WTC11 (cell line): ENCODE data around the gene GPR153. TPM values are rescaled to one million over a fixed set of nuclear protein-coding genes. Genes with fewer than 3 reads are reported as not detected.

ENCODE experiments used
- ATAC-seq: fragments of 200-7000 bp; cut with Tn5 transposase; 2 replicates; pipeline ENCODE4 v1.10.0; 2021; ENCODE audit warnings: mild to moderate bottlenecking, moderate library complexity
- CTCF ChIA-PET: fragments of 300-600 bp; sonication (Branson Sonifier 250); formaldehyde crosslinking; loops from one replicate; lab custom pipeline; 2021; ENCODE audit warnings: antibody characterized with exemption; lab: Charles Lee
- POLR2A ChIA-PET: fragments of 350-600 bp; sonication (Branson Sonifier 250); formaldehyde crosslinking; loops from one replicate; lab custom pipeline; 2021; ENCODE audit warnings: antibody characterized with exemption; lab: Charles Lee
- DNase-seq: peaks from one replicate; pipeline ENCODE4 v3.0.0; 2021; ENCODE audit warnings: low spot score
- H3K27ac Mint-ChIP-seq: 2 replicates; pipeline ENCODE4 v1.8.0; 2021; ENCODE audit warnings: mixed read lengths
- H3K27me3 Mint-ChIP-seq: 2 replicates; pipeline ENCODE4 v1.8.0; 2021; ENCODE audit warnings: low read depth, mild to moderate bottlenecking, moderate library complexity, mixed read lengths
- H3K36me3 Mint-ChIP-seq: 2 replicates; pipeline ENCODE4 v1.8.0; 2021; ENCODE audit warnings: mixed read lengths
- H3K4me1 Mint-ChIP-seq: 2 replicates; pipeline ENCODE4 v1.8.0; 2022; ENCODE audit warnings: mixed read lengths
- H3K4me3 Mint-ChIP-seq: 2 replicates; pipeline ENCODE4 v1.8.0; 2021; ENCODE audit warnings: mild to moderate bottlenecking, moderate library complexity, mixed read lengths
- H3K9me3 Mint-ChIP-seq: 2 replicates; pipeline ENCODE4 v1.8.0; 2021; ENCODE audit warnings: mixed read lengths
- CDX4 ChIP-seq: fragments of 250-450 bp; sonication (Bioruptor Pico); IDR thresholded peaks from 2 replicates; pipeline ENCODE4 v1.9.0; 2021; ENCODE audit warnings: moderate library complexity, mild to moderate bottlenecking, inconsistent platforms, borderline replicate concordance
- E2F5 ChIP-seq: sonication (generic); formaldehyde crosslinking; IDR thresholded peaks from 2 replicates; pipeline ENCODE4 v1.8.1; 2022; ENCODE audit warnings: mild to moderate bottlenecking, moderate library complexity, missing genetic modification reagents
- FOXJ3 ChIP-seq: sonication (generic); formaldehyde crosslinking; IDR thresholded peaks from 2 replicates; pipeline ENCODE4 v1.9.0; 2021; ENCODE audit warnings: missing genetic modification reagents, mild to moderate bottlenecking, borderline replicate concordance
- FOXK1 ChIP-seq: sonication (generic); formaldehyde crosslinking; IDR thresholded peaks from 2 replicates; pipeline ENCODE4 v1.8.0; 2022; ENCODE audit warnings: mild to moderate bottlenecking, moderate library complexity, missing genetic modification reagents
- FOXP4 ChIP-seq: sonication (generic); formaldehyde crosslinking; IDR thresholded peaks from 2 replicates; pipeline ENCODE4 v1.8.0; 2022; ENCODE audit warnings: mild to moderate bottlenecking, missing genetic modification reagents
- GRHL2 ChIP-seq: fragments of 250-450 bp; sonication (Bioruptor Pico); IDR thresholded peaks from 2 replicates; pipeline ENCODE4 v1.8.0; 2022; ENCODE audit warnings: mild to moderate bottlenecking, moderate library complexity; ENCODE audit not compliant: insufficient replicate concordance, severe bottlenecking
- IRF1 ChIP-seq: sonication (generic); formaldehyde crosslinking; IDR thresholded peaks from 2 replicates; pipeline ENCODE4 v1.8.0; 2023; ENCODE audit warnings: missing genetic modification reagents
- JAZF1 ChIP-seq: fragments of 250-450 bp; sonication (Bioruptor Pico); IDR thresholded peaks from 2 replicates; pipeline ENCODE4 v1.9.0; 2021; ENCODE audit warnings: moderate library complexity, mild to moderate bottlenecking, inconsistent platforms
- NFYB ChIP-seq: sonication (generic); formaldehyde crosslinking; conservative IDR thresholded peaks from 2 replicates; pipeline ENCODE4 v1.8.0; 2022; ENCODE audit warnings: low read depth, missing genetic modification reagents
- NR2C2 ChIP-seq: sonication (generic); formaldehyde crosslinking; IDR thresholded peaks from 2 replicates; pipeline ENCODE4 v1.8.0; 2022; ENCODE audit warnings: mild to moderate bottlenecking, missing genetic modification reagents
- NR3C1 ChIP-seq: sonication (generic); formaldehyde crosslinking; conservative IDR thresholded peaks from 2 replicates; pipeline ENCODE4 v1.8.1; 2023; ENCODE audit warnings: low read depth, mild to moderate bottlenecking, missing genetic modification reagents
- PREB ChIP-seq: sonication (generic); formaldehyde crosslinking; IDR thresholded peaks from 2 replicates; pipeline ENCODE4 v1.8.1; 2022; ENCODE audit warnings: mild to moderate bottlenecking, missing genetic modification reagents, moderate library complexity, borderline replicate concordance
- USF2 ChIP-seq: sonication (generic); formaldehyde crosslinking; IDR thresholded peaks from 2 replicates; pipeline ENCODE4 v1.8.1; 2023; ENCODE audit warnings: mild to moderate bottlenecking, missing genetic modification reagents, moderate library complexity
- ZBTB21 ChIP-seq: sonication (generic); formaldehyde crosslinking; IDR thresholded peaks from 2 replicates; pipeline ENCODE4 v1.8.1; 2023; ENCODE audit warnings: mild to moderate bottlenecking, missing genetic modification reagents, borderline replicate concordance
- ZBTB43 ChIP-seq: sonication (generic); formaldehyde crosslinking; IDR thresholded peaks from 2 replicates; pipeline ENCODE4 v1.8.1; 2023; ENCODE audit warnings: mild to moderate bottlenecking, missing genetic modification reagents
- ZNF232 ChIP-seq: sonication (generic); formaldehyde crosslinking; IDR thresholded peaks from 2 replicates; pipeline ENCODE4 v1.8.0; 2022; ENCODE audit warnings: mild to moderate bottlenecking, missing genetic modification reagents
- ZNF263 ChIP-seq: sonication (generic); formaldehyde crosslinking; IDR thresholded peaks from 2 replicates; pipeline ENCODE4 v1.8.1; 2022; ENCODE audit warnings: low read depth, mild to moderate bottlenecking, moderate library complexity, missing genetic modification reagents
- ZNF532 ChIP-seq: fragments of 250-450 bp; sonication (Bioruptor Pico); IDR thresholded peaks from 2 replicates; pipeline ENCODE4 v1.9.0; 2021; ENCODE audit warnings: mild to moderate bottlenecking, borderline replicate concordance
- total RNA-seq: library from RNA; stranded (reverse); gene quantifications from 3 replicates; pipeline ENCODE4 v1.2.3, GENCODE V29; 2021

Gene GPR153
- total RNA-seq, 1 experiment from 2014 or later: 13.4 TPM

- Mint-ChIP-seq H3K27ac (peak overlapping the region; percentile 96), H3K36me3 (peaks cover 28% of the 10 kb centered on the region), H3K27me3 (no peaks in the 10 kb centered on the region), H3K4me3 (peak overlapping the region; percentile 97), H3K4me1 (peaks cover 39% of the 10 kb centered on the region), H3K9me3 (no peaks in the 10 kb centered on the region)
- POLR2A ChIA-PET: interaction anchor here (1.0 to 1.2 kb wide), 3 partner anchors 39 to 46 kb away, joined by 3 to 5 read pairs (median 5); partner anchors contain the start of gene HES3
- ATAC-seq (no peak), DNase-seq (no peak)
- CTCF ChIA-PET: interaction anchor here (0.8 to 1.9 kb wide), 10 partner anchors 8 to 147 kb away, joined by 3 to 12 read pairs (median 4); no protein-coding TSS in a partner anchor
- TF ChIP-seq FOXP4 (CRISPR knock-in tag) (no peak), ZBTB21 (CRISPR knock-in tag) (no peak), E2F5 (CRISPR knock-in tag) (no peak), ZBTB43 (no peak), CDX4 (CRISPR knock-in tag) (no peak), NFYB (CRISPR knock-in tag) (no peak), GRHL2 (CRISPR knock-in tag) (no peak), FOXK1 (CRISPR knock-in tag) (no peak), ZNF263 (CRISPR knock-in tag) (no peak), NR2C2 (CRISPR knock-in tag) (no peak), IRF1 (no peak)
These were observed 60.6 kb downstream of the GPR153 start for GRCh38 chr1:6200188-6200809.

GRCh38 chr1:6199298-6200187 lies 61.4 kb downstream of the GPR153 start, which contains the start of gene RPL22:
Gene RPL22 (minus strand): TSS chr1:6199595. CDS start chr1:6199573, 22 bp downstream.
- H3K4me3 Mint-ChIP-seq: peak within 1 kb of the TSS; percentile 97
- H3K36me3 Mint-ChIP-seq: peaks cover 30% of the 10 kb centered on the region
- ChIA-PET POLR2A (interaction anchor here (1.0 to 1.2 kb wide), 3 partner anchors 40 to 46 kb away, joined by 3 to 5 read pairs (median 5); partner anchors contain the start of gene HES3), CTCF (interaction anchor here (0.8 to 1.9 kb wide), 11 partner anchors 9 to 147 kb away, joined by 3 to 12 read pairs (median 4); no protein-coding TSS in a partner anchor)
- ATAC-seq: peak; percentile 93
- H3K4me1 Mint-ChIP-seq: peaks cover 37% of the 10 kb centered on the region
- peak; percentile 99 for DNase-seq
- peak within 1 kb of the TSS; percentile 96 for H3K27ac Mint-ChIP-seq
- H3K27me3 Mint-ChIP-seq: no peaks in the 10 kb centered on the region
- no peaks in the 10 kb centered on the region for H3K9me3 Mint-ChIP-seq
- TF ChIP-seq PREB (no peak), NR3C1 (CRISPR knock-in tag) (no peak), FOXJ3 (CRISPR knock-in tag) (no peak), ZNF232 (CRISPR knock-in tag) (peak; percentile 77; the same call in 1 of the 2 replicates), ZNF532 (CRISPR knock-in tag) (no peak), USF2 (CRISPR knock-in tag) (peak; percentile 65), JAZF1 (CRISPR knock-in tag) (no peak)
